Esophagus mucosa (tissue), 1 donor: ENCODE measurements around the gene QSOX2. TPM values are rescaled to one million over a fixed set of nuclear protein-coding genes. Genes with fewer than 3 reads are reported as not detected.

Source experiments
- ATAC-seq: fragments of 200-7000 bp; cut with Tn5 transposase; one replicate; pipeline ENCODE4 v1.9.1; 2020
- total RNA-seq: library from RNA; stranded (reverse); gene quantifications from one replicate; pipeline ENCODE4 v1.2.4, GENCODE V29; 2023
- donor health status: DM: yes; HTN: yes; CAD: no.

QSOX2 gene
- total RNA-seq, 1 donor from 2014 or later = 3.0 TPM

GRCh38 chr9:136187683-136188586 is 57.7 kb downstream of the QSOX2 start:
- no peak for ATAC-seq

- no peak for ATAC-seq
These were observed 58.4 kb downstream of the QSOX2 start for GRCh38 chr9:136187197-136187596.

- ATAC-seq = no peak
These were observed 59.2 kb downstream of the QSOX2 start for GRCh38 chr9:136186386-136186785.

- ATAC-seq = no peak
These were observed 59.8 kb downstream of the QSOX2 start for GRCh38 chr9:136185596-136186366.

GRCh38 chr9:136185066-136185465 is 60.5 kb downstream of the QSOX2 start:
- no peak for ATAC-seq

GRCh38 chr9:136182850-136183422 is 62.7 kb downstream of the QSOX2 start:
- no peak for ATAC-seq

- no peak for ATAC-seq
These were observed 63.2 kb downstream of the QSOX2 start for GRCh38 chr9:136182420-136182787.

- no peak for ATAC-seq
These were observed 63.7 kb downstream of the QSOX2 start for GRCh38 chr9:136181784-136182419.

- no peak for ATAC-seq
These were observed 65.0 kb downstream of the QSOX2 start for GRCh38 chr9:136180586-136180985.

- ATAC-seq = no peak
These were observed 65.9 kb downstream of the QSOX2 start for GRCh38 chr9:136179761-136180160.

GRCh38 chr9:136179101-136179616 is 66.5 kb downstream of the QSOX2 start:
- ATAC-seq = no peak

GRCh38 chr9:136178773-136179075 is 66.9 kb downstream of the QSOX2 start:
- ATAC-seq = no peak

- ATAC-seq = no peak
These were observed 67.4 kb downstream of the QSOX2 start for GRCh38 chr9:136178061-136178772.

- no peak for ATAC-seq
These were observed 68.4 kb downstream of the QSOX2 start for GRCh38 chr9:136177224-136177623.

GRCh38 chr9:136175616-136176197 is 69.9 kb downstream of the QSOX2 start:
- no peak for ATAC-seq

GRCh38 chr9:136174779-136175615 is 70.6 kb downstream of the QSOX2 start:
- ATAC-seq = no peak

GRCh38 chr9:136173648-136174290 is 71.8 kb downstream of the QSOX2 start:
- no peak for ATAC-seq

- no peak for ATAC-seq
These were observed 73.1 kb downstream of the QSOX2 start for GRCh38 chr9:136172412-136173079.

- no peak for ATAC-seq
These were observed 73.7 kb downstream of the QSOX2 start for GRCh38 chr9:136171801-136172411.
